H7 (cell line): ENCODE results near the gene MYOCOS. TPM values are rescaled to one million over a fixed set of nuclear protein-coding genes. Genes with fewer than 3 reads are reported as not detected.

Experiments used
- DNase-seq: peaks from one replicate; pipeline ENCODE4 v3.0.0; 2012
- H3K27me3 ChIP-seq: 2 replicates; pipeline ENCODE4 v1.6.0; 2011; ENCODE audit warnings: mild to moderate bottlenecking, low read length; ENCODE audit not compliant: control insufficient read depth, insufficient read depth
- H3K36me3 ChIP-seq: replicated peaks from 2 replicates; pipeline ENCODE4 v1.5.1; 2011; ENCODE audit warnings: low read length; ENCODE audit not compliant: control insufficient read depth, insufficient read depth
- H3K4me3 ChIP-seq: 2 replicates; pipeline ENCODE4 v1.5.1; 2011; ENCODE audit warnings: low read depth, mild to moderate bottlenecking, control low read depth, low read length, moderate library complexity; ENCODE audit not compliant: insufficient read depth
- total RNA-seq: library from RNA; depleted of rRNA; stranded (reverse); fragments of >200 nt; shearing (Covaris generic); gene quantifications from 2 replicates; pipeline ENCODE4 v1.2.3, GENCODE V29; 2014; rRNA removed

Gene MYOCOS
- total RNA-seq, 1 experiment from 2014 or later = not detected

GRCh38 chr1:171661076-171661650 lies 39.1 kb downstream of the MYOCOS start:
- no peaks in the 10 kb centered on the region for H3K27me3 ChIP-seq
- no peak overlapping the region for H3K4me3 ChIP-seq
- DNase-seq = no peak
- no peaks in the 10 kb centered on the region for H3K36me3 ChIP-seq

GRCh38 chr1:171663036-171663853 lies 41.2 kb downstream of the MYOCOS start:
- DNase-seq = no peak
- H3K27me3 ChIP-seq = no peaks in the 10 kb centered on the region
- H3K36me3 ChIP-seq = no peaks in the 10 kb centered on the region
- no peak overlapping the region for H3K4me3 ChIP-seq

- H3K4me3 ChIP-seq = no peak overlapping the region
- H3K27me3 ChIP-seq = no peaks in the 10 kb centered on the region
- no peak for DNase-seq
- no peaks in the 10 kb centered on the region for H3K36me3 ChIP-seq
Observed at GRCh38 chr1:171663854-171664575, 42.0 kb downstream of the MYOCOS start.

- no peaks in the 10 kb centered on the region for H3K27me3 ChIP-seq
- DNase-seq = no peak
- H3K4me3 ChIP-seq = no peak overlapping the region
- H3K36me3 ChIP-seq = no peaks in the 10 kb centered on the region
Observed at GRCh38 chr1:171664976-171665375, 42.9 kb downstream of the MYOCOS start.

GRCh38 chr1:171666114-171666769 lies 44.2 kb downstream of the MYOCOS start:
- Histone ChIP-seq H3K36me3 (no peaks in the 10 kb centered on the region), H3K27me3 (no peaks in the 10 kb centered on the region), H3K4me3 (no peak overlapping the region)
- DNase-seq = no peak

GRCh38 chr1:171668372-171668771 lies 46.3 kb downstream of the MYOCOS start:
- Histone ChIP-seq H3K27me3 (no peaks in the 10 kb centered on the region), H3K36me3 (no peaks in the 10 kb centered on the region), H3K4me3 (no peak overlapping the region)
- DNase-seq = no peak

- Histone ChIP-seq H3K36me3 (no peaks in the 10 kb centered on the region), H3K4me3 (no peak overlapping the region), H3K27me3 (no peaks in the 10 kb centered on the region)
- no peak for DNase-seq
Observed at GRCh38 chr1:171670739-171671138, 48.7 kb downstream of the MYOCOS start.

- no peaks in the 10 kb centered on the region for H3K27me3 ChIP-seq
- no peak overlapping the region for H3K4me3 ChIP-seq
- H3K36me3 ChIP-seq = no peaks in the 10 kb centered on the region
- no peak for DNase-seq
Observed at GRCh38 chr1:171674431-171675405, 52.7 kb downstream of the MYOCOS start.

Other genes starting within 250 kb of the MYOCOS start
- 68.7 and 107 TPM in 2 replicates for gene PRRC2C, start 136.7 kb upstream of the MYOCOS start, total RNA-seq
- not detected in 2 replicates for gene MYOC, start 30.4 kb downstream of the MYOCOS start, total RNA-seq
- 8.2 and 10.9 TPM in 2 replicates for gene VAMP4, start 119.8 kb downstream of the MYOCOS start, total RNA-seq
- gene METTL13, start 159.4 kb downstream of the MYOCOS start, total RNA-seq = 47.9 and 49.5 TPM in 2 replicates
- 0.73 and 2.0 TPM in 2 replicates for gene DNM3, start 219.3 kb downstream of the MYOCOS start, total RNA-seq